Right lobe of liver (tissue), 4 donors: ENCODE results near the gene CCDC112.

Source experiments
- POLR2A ChIP-seq: fragments of 450-650 bp; IDR thresholded peaks from one replicate; pipeline ENCODE4 v1.6.1; 2017; ENCODE audit warnings: antibody characterized with exemption, mild to moderate bottlenecking
- TF ChIP-seq, protein P1 (sequence below), 4 donors: fragments of 200-600 bp in 3 of 4; fragments of 450-650 bp in 1 of 4; IDR thresholded peaks; one replicate each; pipeline versions ENCODE4 v1.5.1 to v1.8.0; 2016 to 2022; ENCODE audit warnings: antibody characterized with exemption in 4 of 4, mild to moderate bottlenecking in 2 of 4
- donor health status: DM: no; HTN: no; CAD: no.
- donor health status: DM: no; HTN: no; CAD: no.
- donor health status: DM: no; HTN: yes; CAD: no.

DNA sequence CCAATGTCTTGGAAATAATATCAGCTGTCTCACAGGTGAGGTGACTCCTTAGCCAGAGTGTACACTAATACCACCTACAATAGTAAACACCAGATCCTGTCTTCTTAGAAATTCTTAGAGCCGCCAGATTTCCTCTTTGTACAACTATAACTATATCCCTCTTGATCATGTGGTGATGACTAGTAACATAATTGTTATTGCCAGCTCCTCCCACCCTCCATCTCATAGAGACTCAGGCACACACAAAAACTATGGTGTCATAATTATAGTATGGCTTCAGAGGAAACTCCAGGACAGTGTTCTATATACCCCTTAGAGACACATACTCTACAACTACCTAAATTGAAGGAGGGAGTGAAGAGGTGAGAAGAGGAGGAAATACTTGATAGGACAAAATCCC, 66.8 kb downstream of the CCDC112 start:
- TF ChIP-seq, protein P1, sequence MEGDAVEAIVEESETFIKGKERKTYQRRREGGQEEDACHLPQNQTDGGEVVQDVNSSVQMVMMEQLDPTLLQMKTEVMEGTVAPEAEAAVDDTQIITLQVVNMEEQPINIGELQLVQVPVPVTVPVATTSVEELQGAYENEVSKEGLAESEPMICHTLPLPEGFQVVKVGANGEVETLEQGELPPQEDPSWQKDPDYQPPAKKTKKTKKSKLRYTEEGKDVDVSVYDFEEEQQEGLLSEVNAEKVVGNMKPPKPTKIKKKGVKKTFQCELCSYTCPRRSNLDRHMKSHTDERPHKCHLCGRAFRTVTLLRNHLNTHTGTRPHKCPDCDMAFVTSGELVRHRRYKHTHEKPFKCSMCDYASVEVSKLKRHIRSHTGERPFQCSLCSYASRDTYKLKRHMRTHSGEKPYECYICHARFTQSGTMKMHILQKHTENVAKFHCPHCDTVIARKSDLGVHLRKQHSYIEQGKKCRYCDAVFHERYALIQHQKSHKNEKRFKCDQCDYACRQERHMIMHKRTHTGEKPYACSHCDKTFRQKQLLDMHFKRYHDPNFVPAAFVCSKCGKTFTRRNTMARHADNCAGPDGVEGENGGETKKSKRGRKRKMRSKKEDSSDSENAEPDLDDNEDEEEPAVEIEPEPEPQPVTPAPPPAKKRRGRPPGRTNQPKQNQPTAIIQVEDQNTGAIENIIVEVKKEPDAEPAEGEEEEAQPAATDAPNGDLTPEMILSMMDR (IDR thresholded peaks at IDR 0.05), result no peak
- TF ChIP-seq POLR2A, result no peak
